Mammary epithelial cell (primary cell): ENCODE results near the gene NIPAL3.

Source experiments
- CTCF ChIP-seq, 2 donors: IDR thresholded peaks in 1 of 2; conservative IDR thresholded peaks in 1 of 2; 2 replicates each; pipeline ENCODE4 v1.5.1; 2011 to 2012; ENCODE audit warnings: inconsistent platforms in 2 of 2, low read length in 2 of 2, mild to moderate bottlenecking in 2 of 2, control low read depth in 1 of 2, low read depth in 1 of 2; ENCODE audit not compliant: insufficient read depth in 1 of 2; ENCODE audit errors: extremely low read depth in 1 of 2
- EZH2 ChIP-seq: IDR thresholded peaks from 2 replicates; pipeline ENCODE4 v1.6.1; 2012; ENCODE audit warnings: low read length, inconsistent platforms, borderline replicate concordance

- TF ChIP-seq CTCF (conservative IDR thresholded peaks at IDR 0.05 in 1 of 2, IDR thresholded peaks at IDR 0.05 in 1 of 2; ENCODE audit: extremely low read depth in 1 of 2, insufficient read depth in 1 of 2, low read depth in 1 of 2, low read length in 2 of 2) (no peak), EZH2 (no peak)
Measured at GRCh38 chr1:24501371-24502064, 85.9 kb downstream of the NIPAL3 start.
